ENCODE measurements around the gene MAP4K3.

Gene MAP4K3

GRCh38 chr2:39436592-39437521 lies at the start of gene MAP4K3:
Gene MAP4K3 (minus strand): TSS chr2:39437285. CDS start chr2:39436987, 298 bp downstream.
- peak; percentile 87 for DNase-seq

- DNase-seq: no peak
These were observed 49.0 kb upstream of the MAP4K3 start for GRCh38 chr2:39486071-39486470.

GRCh38 chr2:39484620-39485495 lies 47.8 kb upstream of the MAP4K3 start:
- no peak for DNase-seq

GRCh38 chr2:39484206-39484605 lies 47.1 kb upstream of the MAP4K3 start:
- DNase-seq: no peak

- DNase-seq: no peak
These were observed 46.4 kb upstream of the MAP4K3 start for GRCh38 chr2:39483534-39483933.

- no peak for DNase-seq
These were observed 44.5 kb upstream of the MAP4K3 start for GRCh38 chr2:39481611-39482010.

- DNase-seq: no peak
These were observed 42.6 kb upstream of the MAP4K3 start for GRCh38 chr2:39479696-39480095.

- no peak for DNase-seq
These were observed 42.1 kb upstream of the MAP4K3 start for GRCh38 chr2:39479053-39479670.

- DNase-seq: no peak
These were observed 39.4 kb upstream of the MAP4K3 start for GRCh38 chr2:39476524-39476923.

- DNase-seq: no peak
These were observed 37.9 kb upstream of the MAP4K3 start for GRCh38 chr2:39475006-39475405.

GRCh38 chr2:39470580-39470979 lies 33.5 kb upstream of the MAP4K3 start:
- DNase-seq: no peak

GRCh38 chr2:39469807-39470206 lies 32.7 kb upstream of the MAP4K3 start:
- no peak for DNase-seq

- no peak for DNase-seq
These were observed 31.7 kb upstream of the MAP4K3 start for GRCh38 chr2:39468579-39469451.

- DNase-seq: no peak
These were observed 29.2 kb upstream of the MAP4K3 start for GRCh38 chr2:39466311-39466710.

GRCh38 chr2:39464864-39465263 lies 27.8 kb upstream of the MAP4K3 start:
- no peak for DNase-seq

GRCh38 chr2:39455826-39456225 lies 18.7 kb upstream of the MAP4K3 start:
- DNase-seq: no peak

GRCh38 chr2:39452396-39452795 lies 15.3 kb upstream of the MAP4K3 start:
- no peak for DNase-seq

- no peak for DNase-seq
These were observed 14.9 kb upstream of the MAP4K3 start for GRCh38 chr2:39451954-39452353.

- no peak for DNase-seq
These were observed 11.1 kb upstream of the MAP4K3 start for GRCh38 chr2:39448169-39448502.

- no peak for DNase-seq
These were observed 10.4 kb upstream of the MAP4K3 start for GRCh38 chr2:39447266-39448168.

GRCh38 chr2:39445934-39446333 lies 8.8 kb upstream of the MAP4K3 start:
- no peak for DNase-seq

All from KG1 (cell line).